ENCODE data around the gene CTXND1.

DNA sequence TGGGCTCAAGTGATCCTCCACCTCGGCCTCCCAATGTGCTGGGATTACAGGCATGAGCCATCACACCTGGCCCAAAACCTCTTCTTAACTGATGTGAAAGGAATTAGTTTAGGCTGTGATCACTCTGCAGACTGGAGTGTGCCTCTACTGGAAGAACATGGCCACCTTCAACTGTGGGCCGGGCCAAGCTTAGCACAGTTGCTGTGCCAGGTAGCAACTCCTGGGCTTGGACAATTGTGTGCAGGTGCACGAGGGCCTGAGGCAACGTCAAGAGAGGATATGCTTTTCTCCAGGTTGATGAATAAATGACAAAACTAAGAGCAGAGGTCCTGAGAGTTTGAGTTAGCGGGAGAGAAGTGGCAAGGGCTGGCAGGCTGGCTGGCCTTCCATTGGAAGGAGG is 92.7 kb downstream of the CTXND1 start:
- TF ChIP-seq, protein P1, sequence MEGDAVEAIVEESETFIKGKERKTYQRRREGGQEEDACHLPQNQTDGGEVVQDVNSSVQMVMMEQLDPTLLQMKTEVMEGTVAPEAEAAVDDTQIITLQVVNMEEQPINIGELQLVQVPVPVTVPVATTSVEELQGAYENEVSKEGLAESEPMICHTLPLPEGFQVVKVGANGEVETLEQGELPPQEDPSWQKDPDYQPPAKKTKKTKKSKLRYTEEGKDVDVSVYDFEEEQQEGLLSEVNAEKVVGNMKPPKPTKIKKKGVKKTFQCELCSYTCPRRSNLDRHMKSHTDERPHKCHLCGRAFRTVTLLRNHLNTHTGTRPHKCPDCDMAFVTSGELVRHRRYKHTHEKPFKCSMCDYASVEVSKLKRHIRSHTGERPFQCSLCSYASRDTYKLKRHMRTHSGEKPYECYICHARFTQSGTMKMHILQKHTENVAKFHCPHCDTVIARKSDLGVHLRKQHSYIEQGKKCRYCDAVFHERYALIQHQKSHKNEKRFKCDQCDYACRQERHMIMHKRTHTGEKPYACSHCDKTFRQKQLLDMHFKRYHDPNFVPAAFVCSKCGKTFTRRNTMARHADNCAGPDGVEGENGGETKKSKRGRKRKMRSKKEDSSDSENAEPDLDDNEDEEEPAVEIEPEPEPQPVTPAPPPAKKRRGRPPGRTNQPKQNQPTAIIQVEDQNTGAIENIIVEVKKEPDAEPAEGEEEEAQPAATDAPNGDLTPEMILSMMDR (IDR thresholded peaks at IDR 0.05 in 4 of 5, conservative IDR thresholded peaks at IDR 0.05 in 1 of 5) = no peak
- TF ChIP-seq POLR2A (IDR thresholded peaks at IDR 0.05) = no peak

Data from gastrocnemius medialis (tissue), 4 donors.